Activated effector memory CD4-positive, alpha-beta T cell treated with anti-CD3 and anti-CD28 coated beads, Interleukin-2, amount 50 U/mL, for 16 hours (primary cell): ENCODE measurements around the gene ZBTB42.

Experiments used
- DNase-seq: peaks from one replicate; pipeline ENCODE4 v3.0.0-alpha.2; 2020

The ZBTB42 gene

GRCh38 chr14:104770072-104770579 is 30.8 kb upstream of the ZBTB42 start:
- DNase-seq: no peak

GRCh38 chr14:104770851-104771272 is 30.0 kb upstream of the ZBTB42 start:
- DNase-seq: no peak

GRCh38 chr14:104771374-104771773 is 29.5 kb upstream of the ZBTB42 start:
- DNase-seq: no peak

- DNase-seq: no peak
Measured at GRCh38 chr14:104771918-104772706, 28.8 kb upstream of the ZBTB42 start.

- DNase-seq: no peak
Measured at GRCh38 chr14:104772707-104773504, 28.0 kb upstream of the ZBTB42 start.

GRCh38 chr14:104773505-104774452 is 27.1 kb upstream of the ZBTB42 start:
- no peak for DNase-seq

GRCh38 chr14:104774453-104775072 is 26.3 kb upstream of the ZBTB42 start:
- no peak for DNase-seq

- no peak for DNase-seq
Measured at GRCh38 chr14:104775073-104775489, 25.8 kb upstream of the ZBTB42 start.

- no peak for DNase-seq
Measured at GRCh38 chr14:104776481-104776880, 24.4 kb upstream of the ZBTB42 start.

- DNase-seq: no peak
Measured at GRCh38 chr14:104776961-104777807, 23.7 kb upstream of the ZBTB42 start.

- no peak for DNase-seq
Measured at GRCh38 chr14:104777808-104778249, 23.1 kb upstream of the ZBTB42 start.

GRCh38 chr14:104778694-104779331 is 22.1 kb upstream of the ZBTB42 start:
- DNase-seq: no peak

GRCh38 chr14:104779776-104780512 is 21.0 kb upstream of the ZBTB42 start:
- no peak for DNase-seq

- no peak for DNase-seq
Measured at GRCh38 chr14:104780513-104781030, 20.3 kb upstream of the ZBTB42 start.

GRCh38 chr14:104781271-104782077 is 19.4 kb upstream of the ZBTB42 start:
- no peak for DNase-seq

- no peak for DNase-seq
Measured at GRCh38 chr14:104782086-104782807, 18.7 kb upstream of the ZBTB42 start.

- no peak for DNase-seq
Measured at GRCh38 chr14:104782808-104783139, 18.1 kb upstream of the ZBTB42 start.
